Measurements from ENCODE around the gene NCF4. TPM values are rescaled to one million over a fixed set of nuclear protein-coding genes. Genes with fewer than 3 reads are reported as not detected.
A peak's percentile ranks its signal among the peaks of the same experiment; 100 is the strongest.

The NCF4 gene
- total RNA-seq, 1 donor from 2014 or later, result 2.0 TPM

DNA sequence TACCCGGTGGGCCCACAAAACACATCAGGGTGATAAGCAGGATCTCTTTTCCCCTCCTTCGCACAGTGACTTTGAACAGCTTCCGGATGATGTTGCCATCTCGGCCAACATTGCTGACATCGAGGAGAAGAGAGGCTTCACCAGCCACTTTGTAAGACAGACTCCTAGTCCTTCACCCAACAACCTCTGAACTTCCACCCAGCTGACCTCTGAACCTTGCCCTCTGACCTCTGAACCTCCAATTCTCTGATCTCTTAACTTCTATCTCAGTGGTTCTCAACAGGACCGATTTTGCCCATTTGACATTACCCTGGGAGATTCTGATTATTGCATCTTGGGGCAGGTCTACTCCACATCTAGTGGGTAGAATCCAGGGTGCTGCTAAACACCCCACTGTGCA lies 3.2 kb downstream of the NCF4 start:
- FAIRE-seq (no peak), DNase-seq (ENCODE audit: low spot score in 2 of 2) (no peak)

DNA sequence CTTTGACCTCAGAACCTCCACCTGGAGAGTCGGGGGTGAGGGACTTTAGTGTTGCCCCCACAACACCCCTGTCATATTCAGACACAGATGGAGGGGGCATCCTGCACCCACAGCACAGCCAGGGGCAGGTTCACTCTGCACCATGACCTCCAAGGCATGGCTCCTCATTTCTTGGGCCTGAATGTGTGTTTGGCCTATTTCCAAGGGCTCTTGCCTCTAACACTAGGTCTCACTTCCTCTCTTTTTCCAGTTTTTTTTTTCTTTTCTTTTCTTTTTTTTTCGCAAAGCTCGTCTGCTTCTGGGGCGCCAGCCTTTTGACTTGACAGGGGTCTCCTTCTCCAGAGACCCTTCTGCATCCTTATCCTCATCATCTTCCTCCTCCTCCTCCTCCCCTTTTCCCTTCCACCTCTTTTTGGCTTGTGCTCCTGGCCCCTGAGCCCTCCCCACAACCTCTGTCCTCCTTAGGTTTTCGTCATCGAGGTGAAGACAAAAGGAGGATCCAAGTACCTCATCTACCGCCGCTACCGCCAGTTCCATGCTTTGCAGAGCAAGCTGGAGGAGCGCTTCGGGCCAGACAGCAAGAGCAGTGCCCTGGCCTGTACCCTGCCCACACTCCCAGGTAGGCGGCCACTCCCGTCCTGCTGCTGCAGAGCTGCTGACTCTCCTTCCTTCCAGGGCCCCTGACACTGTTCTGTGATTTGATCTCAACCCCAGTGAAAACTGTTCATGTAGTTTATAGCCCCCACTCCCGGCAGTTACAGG lies 3.8 kb downstream of the NCF4 start:
- no peak for FAIRE-seq
- DNase-seq (ENCODE audit: low spot score in 2 of 2), result no peak

DNA sequence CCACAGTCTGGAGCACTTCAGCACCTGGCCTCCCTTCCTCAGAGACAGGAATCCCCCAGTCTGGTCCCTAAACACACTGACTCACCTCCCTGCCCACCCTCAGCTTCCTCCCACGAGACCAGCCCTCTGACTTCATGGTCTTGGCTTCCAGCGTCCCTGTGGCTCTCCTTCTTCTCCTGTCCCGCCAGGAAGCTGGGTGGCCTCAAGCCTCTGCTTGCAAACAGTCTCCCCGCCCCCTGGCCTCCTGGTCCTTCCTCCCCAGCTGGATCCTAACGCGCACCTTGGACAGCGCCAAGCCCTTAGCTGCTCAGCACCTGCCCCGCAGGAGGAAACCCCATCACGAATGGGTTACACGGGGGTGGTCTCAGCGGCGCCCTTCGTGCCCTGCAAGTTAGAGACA lies 4.5 kb downstream of the NCF4 start:
- DNase-seq (ENCODE audit: low spot score in 2 of 2), result no peak
- no peak for FAIRE-seq

DNA sequence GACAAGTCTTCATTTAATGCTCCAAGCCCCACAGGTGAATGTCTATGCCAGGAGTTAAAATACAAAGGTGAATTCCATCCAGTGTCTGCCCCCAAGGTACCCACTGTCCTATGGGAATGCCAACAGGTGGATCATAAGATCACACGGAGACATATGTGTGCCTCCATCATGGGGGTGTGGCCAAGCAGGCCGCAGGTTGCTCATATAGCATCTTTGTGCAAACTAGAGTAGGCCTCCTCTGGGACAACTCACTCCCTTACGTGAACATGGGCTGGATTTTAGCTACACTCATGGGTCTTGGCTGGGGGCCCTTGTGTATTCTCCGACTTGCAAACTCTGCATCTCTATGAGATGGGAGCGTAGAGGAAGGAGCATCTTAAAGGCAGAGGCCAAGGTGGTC lies 6.9 kb downstream of the NCF4 start:
- no peak for FAIRE-seq
- no peak for DNase-seq (ENCODE audit: low spot score in 2 of 2)

DNA sequence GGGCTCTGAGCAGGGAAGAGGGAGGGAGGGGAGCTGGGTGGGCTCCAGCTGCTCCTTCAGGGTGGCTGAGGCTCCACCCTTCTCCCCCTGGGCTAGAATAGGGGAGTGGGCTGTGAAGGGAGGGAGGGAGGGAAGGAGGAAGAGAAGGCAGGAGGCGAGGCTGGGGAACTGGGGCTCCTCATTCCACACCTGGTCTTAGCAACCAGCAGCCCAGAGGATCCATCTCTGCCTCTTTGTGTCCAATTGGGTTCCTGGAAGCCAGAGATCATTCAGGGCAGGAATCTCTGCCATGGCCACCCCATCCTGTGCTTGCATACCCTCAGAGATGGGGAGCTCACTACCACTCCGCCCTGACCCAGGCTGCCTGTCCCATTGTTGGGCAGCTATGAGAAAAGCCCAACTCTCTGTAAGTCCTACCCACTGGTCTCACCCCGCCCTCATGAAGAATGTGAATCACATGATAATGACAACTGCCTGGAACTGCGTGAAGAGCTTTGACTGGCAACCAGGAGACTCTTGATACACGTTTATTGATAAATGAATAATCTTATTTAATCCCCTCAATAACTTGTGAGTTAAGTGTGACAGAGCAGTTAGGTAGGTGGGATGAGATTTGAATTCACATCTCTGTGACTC lies 7.9 kb downstream of the NCF4 start:
- DNase-seq (ENCODE audit: low spot score in 2 of 2) (no peak), FAIRE-seq (no peak)

DNA sequence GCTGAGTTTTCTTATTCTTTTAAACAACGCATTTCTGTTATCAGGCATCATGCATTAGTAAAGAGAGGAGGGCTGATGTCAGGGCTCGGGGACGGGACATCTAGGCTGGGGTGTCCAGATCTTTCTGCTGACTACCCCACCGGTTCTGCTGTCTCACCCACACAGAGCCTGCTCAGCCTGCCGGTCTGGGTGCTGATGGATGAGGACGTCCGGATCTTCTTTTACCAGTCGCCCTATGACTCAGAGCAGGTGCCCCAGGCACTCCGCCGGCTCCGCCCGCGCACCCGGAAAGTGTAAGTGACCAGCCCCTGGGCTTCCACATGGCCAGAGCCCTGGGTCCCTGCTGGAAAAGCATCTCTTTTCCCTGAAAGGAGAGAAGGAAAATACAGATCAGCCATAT lies 9.4 kb downstream of the NCF4 start:
- DNase-seq (ENCODE audit: low spot score in 2 of 2) (no peak), FAIRE-seq (no peak)

DNA sequence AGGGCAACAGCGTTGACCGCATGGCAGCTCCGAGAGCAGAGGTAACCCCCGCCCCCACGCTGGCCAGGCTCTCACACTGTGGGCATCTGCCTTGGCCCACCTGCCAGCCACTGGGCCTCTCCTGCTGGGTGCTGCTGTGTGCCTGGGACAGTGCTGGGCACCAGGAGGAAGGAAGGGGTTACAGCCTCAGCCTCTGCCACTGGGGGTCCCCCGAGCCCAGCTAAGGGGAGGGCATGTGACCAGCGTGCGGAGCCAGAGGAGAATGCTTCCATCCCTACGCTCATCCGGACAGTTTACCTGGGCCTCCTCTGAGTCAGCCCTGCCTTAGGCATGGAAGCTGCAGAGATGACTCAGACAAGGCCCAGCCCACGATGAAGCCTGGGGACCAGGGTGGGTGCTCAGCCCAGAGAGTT lies 10.9 kb downstream of the NCF4 start:
- FAIRE-seq, result no peak
- no peak for DNase-seq (ENCODE audit: low spot score in 2 of 2)

DNA sequence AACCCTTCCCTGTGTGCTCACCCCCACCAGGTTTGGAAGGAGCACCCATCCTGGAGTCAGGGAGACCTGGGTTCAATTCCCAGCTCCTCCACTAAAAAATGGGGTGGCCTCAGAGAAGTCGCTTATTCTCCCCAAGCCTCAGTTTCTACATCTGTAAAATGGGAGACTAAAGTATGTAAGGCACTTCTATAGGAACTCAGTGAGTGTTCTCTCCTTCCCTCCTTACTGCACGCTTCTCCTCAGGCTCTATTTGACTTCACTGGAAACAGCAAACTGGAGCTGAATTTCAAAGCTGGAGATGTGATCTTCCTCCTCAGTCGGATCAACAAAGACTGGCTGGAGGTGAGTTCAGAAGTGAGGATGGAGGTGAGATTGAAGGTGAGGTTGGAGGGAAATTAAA lies 11.3 kb downstream of the NCF4 start:
- DNase-seq (ENCODE audit: low spot score in 2 of 2), result no peak
- FAIRE-seq, result no peak

DNA sequence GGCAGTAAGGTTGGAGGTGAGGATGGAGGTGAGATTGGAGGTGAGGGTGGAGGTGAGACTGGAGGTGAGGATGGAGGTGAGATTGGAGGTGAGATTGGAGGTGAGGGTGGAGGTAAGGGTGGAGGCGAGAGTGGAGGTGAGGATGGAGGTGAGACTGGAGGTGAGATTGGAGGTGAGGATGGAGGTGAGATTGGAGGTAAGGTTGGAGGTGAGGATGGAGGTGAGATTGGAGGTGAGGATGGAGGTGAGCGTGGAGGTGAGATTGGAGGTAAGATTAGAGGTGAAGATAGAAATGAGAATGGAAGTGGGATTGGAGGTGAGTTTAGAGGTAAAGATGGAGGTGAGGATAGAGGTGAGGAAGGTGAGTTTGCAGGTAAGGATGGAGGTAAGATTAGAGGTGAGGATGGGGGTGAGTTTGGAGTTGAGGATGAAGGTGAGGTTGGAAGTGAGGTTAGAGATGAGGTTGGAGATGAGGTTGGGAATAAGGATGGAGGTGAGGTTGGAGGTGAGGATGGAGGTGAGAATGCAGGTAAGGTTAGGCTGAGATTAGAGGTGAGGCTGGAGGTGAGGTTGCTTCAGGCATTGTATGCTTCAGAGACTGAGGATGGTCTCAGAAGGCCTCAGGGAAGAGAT lies 12.2 kb downstream of the NCF4 start:
- FAIRE-seq (no peak), DNase-seq (ENCODE audit: low spot score in 2 of 2) (no peak)

DNA sequence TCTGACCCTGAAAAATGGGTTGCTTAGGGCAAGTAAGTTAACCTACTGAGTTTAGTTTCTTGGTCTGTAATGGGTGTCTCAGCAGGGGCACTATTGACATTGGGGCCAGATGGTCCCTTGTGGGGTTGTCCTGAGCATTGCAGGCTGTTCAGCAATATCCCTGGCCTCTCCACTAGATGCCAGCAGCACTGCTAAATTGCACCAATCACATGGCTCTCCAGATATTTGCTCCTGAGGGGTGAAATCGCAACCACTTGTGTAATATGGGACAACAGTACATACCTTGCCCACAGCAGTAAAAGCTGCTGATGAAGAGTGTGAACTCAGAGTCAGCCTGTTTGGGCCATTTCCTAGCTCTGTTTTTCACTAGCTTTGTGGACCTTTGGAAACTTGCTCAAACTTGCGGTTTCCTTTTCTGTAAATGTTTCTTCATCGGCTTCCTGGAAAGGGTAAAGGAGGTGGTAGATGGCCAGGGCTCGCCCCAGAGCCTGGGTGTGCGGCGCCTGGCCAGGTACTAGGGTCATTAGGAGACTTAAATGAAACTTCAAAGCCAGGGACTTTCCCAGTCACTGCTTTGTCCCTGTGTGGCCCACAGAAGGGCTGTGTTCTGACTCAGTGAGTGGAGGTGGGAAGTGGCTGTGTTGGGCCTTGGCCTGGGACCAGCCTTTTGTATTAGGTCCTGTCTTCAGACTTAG lies 13.0 kb downstream of the NCF4 start:
- no peak for FAIRE-seq
- peak; percentile 49 to 73 for DNase-seq (ENCODE audit: low spot score in 2 of 2)

DNA sequence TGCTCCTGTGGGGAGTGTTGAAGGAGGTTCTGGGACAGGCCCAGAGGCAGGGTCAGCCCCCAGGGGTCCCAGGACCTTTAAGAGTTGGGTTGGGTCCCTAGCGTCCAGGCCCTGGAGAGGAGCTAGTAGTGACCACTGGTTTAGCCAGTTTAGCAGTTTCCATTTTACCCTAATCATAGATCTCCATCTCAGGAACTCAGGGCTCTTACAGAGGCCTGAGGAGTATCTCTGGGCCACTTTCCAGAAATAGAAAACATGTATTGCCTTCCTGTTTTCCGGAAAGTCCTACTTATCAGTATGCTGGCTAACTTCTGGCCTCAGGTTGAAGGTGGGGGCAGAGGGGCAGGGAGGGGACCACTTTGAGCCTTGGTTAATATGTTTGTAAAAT lies 13.5 kb downstream of the NCF4 start:
- DNase-seq (ENCODE audit: low spot score in 2 of 2), result no peak
- no peak for FAIRE-seq

DNA sequence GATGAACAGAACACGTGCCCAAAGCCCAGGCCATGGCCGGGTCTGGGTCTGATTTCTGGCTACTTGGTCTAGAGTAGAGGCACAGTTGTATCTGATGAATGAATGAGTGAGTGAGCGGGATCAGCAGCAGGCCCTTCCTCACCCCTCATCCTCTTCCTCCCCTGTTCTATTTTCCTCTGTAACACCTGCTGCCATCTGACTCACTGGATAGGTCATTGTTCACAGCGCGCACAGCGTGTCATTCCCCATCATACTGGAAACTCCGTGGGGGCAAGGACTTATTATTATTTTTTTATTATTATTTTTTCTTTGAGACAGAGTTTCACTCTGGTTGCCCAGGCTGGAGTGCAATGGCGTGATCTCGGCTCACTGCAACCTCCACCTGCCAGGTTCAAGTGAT lies 13.9 kb downstream of the NCF4 start:
- DNase-seq (ENCODE audit: low spot score in 2 of 2), result no peak
- no peak for FAIRE-seq

DNA sequence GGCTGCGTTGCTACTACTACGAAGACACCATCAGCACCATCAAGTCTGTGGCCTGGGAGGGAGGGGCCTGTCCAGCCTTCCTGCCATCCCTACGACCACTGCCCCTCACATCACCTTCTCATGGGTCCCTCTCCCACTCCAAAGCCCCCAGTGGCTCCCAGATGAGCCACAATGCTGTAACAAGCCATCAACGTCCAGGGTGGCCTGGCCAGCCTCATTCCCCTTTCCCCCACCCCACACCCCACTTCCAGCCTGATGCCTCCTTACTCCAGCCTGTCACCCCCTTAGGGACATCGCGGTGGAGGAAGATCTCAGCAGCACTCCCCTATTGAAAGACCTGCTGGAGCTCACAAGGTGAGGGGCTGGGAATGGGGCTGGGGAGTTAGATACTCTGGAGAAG lies 14.9 kb downstream of the NCF4 start:
- DNase-seq (ENCODE audit: low spot score in 2 of 2), result no peak
- FAIRE-seq, result no peak

DNA sequence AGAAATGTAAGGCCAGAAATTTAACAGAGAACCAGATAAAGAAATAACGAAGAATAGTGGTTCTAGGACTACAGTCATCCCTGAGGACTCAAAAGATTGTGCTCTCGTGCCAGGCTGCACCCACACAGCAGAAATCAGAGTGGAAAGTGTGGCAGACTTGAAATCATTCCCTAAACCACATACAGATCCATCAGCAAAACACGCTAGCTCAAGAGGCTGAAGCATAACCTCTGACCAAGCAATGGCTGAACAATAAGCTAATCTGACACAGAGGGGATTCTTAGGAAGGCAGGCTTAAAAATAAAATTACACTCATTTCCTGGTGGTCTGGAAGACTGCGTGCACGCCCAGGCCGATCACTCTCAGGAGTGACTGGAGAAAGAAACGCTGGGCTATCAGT lies 19.0 kb downstream of the NCF4 start:
- no peak for DNase-seq (ENCODE audit: low spot score in 2 of 2)
- FAIRE-seq, result no peak

DNA sequence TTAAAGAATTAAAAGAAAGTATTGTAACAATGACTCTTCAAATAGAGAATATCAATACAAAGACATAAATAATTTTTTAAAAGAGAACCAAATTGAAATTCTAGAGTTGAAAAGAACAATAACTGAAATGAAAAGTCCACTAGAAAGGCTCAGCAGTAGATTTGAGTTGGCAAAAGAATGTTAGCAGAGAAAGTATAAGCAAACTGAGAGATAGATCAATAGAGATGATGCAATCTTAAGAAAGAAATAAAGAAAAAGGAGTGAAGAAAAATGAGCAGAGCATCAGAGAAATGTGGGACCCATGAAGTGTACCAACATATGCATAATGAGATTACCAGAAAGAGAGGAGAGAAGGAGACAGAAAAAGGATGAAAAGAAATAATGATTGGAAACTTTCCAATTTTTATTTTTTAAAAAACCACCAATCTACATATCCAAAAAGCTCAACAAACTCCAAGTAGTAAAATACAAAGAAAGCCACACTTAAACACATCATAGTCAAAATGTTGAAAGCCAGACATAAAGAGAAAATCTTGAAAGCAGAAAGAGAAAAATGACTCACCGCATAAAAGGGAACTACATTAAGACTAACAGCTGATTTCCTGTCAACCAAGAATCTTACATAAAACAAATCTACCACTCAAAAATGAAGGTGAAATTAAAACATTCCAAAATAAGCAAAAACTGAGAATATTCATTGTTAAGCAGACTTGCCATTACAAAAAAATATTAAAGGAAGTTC lies 20.9 kb downstream of the NCF4 start:
- no peak for FAIRE-seq
- DNase-seq (ENCODE audit: low spot score in 2 of 2), result no peak

DNA sequence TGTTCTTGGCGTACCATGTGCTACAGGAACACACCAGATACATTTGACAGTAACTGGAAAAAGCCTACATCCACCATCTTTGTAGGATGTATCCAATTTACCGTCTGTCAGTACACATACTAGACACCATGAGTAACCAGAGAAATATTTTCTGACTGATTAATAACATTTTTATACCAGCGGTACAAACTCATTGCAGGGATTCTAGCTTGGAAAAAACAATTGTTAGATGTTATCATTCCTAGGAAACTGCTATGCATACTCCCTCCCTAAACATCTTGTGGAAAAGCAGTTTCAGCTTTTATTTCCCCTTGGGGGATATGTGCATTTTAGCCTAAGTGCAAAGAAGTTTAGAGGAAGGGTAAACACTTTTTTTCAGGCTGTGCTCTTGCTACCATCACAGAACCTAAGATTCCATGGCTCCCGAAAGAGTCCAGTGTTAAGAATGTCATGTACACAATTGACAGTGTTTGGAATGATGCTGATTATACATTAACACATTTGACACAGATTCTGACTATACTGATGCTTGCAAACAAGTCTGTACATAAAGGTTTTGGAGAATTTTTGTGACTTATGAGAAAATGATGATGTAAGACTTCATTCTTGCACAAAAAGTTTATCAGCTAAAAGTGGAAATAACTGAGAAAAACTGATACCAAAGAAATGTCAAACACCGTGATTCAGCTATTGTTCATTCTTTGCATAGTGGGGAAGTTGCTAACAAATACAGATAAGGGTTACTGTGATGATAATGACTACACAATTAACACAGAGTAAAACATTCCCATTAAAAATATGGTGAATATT lies 23.7 kb downstream of the NCF4 start:
- no peak for FAIRE-seq

DNA sequence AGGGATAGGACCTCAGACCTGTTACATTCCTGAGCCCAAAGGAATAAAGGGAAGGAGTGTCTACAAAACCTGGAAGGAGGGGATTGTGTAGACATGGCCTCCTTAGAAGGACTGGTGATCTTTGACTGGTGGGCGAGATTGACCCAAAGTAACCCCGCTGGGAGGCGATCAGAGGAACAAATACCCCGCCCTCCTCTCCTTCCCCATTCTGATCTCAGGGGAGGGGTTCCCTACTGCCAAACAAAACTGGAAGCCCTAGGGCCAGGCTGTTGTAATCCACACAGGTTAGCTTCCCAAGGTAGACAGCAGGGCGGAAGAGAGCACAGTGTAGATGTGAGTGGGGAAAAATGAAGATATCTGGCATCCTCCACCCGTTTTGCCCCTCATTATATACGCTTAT lies 24.7 kb downstream of the NCF4 start:
- no peak for FAIRE-seq
- no peak for DNase-seq (ENCODE audit: low spot score in 2 of 2)

More for the DNA sequence above, 23.7 kb downstream of the NCF4 start:
- no peak for DNase-seq (ENCODE audit: low spot score in 2 of 2)

DNA sequence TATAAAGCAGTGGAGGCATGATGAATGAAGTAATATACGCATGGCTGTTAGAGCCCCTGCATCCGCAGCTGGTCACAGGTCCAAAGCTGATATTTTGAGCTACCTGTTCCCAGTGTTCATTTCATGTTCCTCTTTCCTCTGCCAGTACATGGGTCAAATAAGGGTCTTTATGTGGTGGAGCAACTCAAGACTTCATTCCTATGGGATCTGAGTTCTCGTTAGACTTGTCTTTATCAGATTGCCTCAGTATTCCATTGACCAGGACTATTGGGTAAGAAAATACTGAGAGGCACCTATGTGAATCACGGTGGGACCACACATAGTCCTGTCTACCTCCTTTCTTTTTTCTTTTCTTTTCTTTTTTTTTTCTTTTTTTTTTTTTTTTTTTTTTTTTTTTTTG lies 25.2 kb downstream of the NCF4 start:
- FAIRE-seq (no peak), DNase-seq (ENCODE audit: low spot score in 2 of 2) (no peak)

DNA sequence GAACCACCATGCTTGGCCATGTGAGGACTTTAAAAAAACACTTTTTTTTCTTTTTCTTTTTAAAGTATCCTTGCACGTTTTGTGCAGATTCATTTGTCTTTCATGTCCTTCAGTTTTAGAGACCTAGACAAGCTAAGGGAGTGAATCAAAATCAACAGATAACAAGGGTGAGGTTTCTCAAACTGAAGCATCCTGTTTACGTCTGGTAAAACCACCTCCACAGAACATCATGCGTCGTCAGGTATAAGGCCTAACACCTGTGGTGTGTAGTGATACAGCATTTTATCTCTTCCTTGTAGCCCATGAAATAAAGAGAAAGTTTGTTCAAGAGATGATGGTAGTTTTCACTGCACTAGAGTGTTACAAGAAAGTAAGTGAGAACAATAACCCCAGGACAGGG lies 26.4 kb downstream of the NCF4 start:
- FAIRE-seq (no peak), DNase-seq (ENCODE audit: low spot score in 2 of 2) (no peak)

DNA sequence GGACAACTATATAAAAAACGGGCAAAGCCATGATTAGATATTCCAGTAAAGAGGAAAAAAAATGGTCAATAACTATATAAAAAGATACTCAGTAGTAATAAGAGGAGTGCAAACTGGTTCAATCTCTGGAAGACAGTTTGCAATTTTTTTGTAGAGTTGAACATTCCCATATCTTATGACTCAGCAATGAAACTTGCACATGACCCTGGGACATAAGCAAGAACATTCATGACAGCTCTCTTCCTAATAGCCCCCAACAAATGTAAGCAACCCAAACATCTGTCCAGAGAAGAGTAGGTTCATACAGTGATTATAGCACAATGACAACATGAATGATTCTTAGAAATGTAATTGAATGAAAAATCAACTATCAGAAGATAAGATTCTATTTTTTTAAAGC lies 30.8 kb downstream of the NCF4 start:
- FAIRE-seq, result no peak
- DNase-seq (ENCODE audit: low spot score in 2 of 2), result no peak

Data from frontal cortex (tissue), 4 donors.